Renal cortex interstitium (tissue), 11 donors: ENCODE data around the gene SNED1. TPM values are rescaled to one million over a fixed set of nuclear protein-coding genes. Genes with fewer than 3 reads are reported as not detected.

Experiments used
- DNase-seq, 11 donors: peaks; one replicate each; pipeline ENCODE4 v3.0.0-alpha.2; 2013; ENCODE audit warnings: low read depth in 9 of 11, low spot score in 4 of 11; ENCODE audit errors: extremely low read depth in 1 of 11
- polyA plus RNA-seq, 3 donors: library from polyadenylated mRNA; unstranded; fragments of 120-200 nt; gene quantifications; one replicate each; pipeline ENCODE4 v1.2.1, GENCODE V29; 2013; ENCODE audit not compliant: insufficient read length in 3 of 3

Gene SNED1
- polyA plus RNA-seq, 3 donors, result 6.1 to 13.9 (median 8.1) TPM

DNA sequence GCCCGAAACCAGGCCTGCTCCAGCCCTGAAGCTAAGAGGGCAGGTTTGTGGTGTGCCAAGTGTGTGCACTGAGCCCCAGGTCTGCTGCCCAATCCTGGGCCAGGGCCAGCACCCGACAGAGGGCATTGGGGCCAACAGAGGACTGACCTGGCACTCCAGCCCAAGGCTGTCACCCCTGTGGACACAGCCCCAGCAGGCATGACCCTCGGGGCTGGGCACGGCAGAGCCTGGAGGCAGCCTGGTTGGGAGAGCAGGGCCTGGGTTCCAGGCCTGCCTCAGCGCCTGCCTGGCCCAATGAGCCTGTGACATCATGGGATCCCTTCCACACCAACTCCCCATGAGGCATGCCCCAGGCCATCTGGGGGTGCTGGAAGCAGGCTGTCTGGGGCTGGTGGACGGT, 10.8 kb upstream of the SNED1 start:
- DNase-seq, result no peak

GRCh38 chr2:240988146-240988545, 10.3 kb upstream of the SNED1 start:
- DNase-seq, result no peak

GRCh38 chr2:240988571-240989271, 9.7 kb upstream of the SNED1 start:
- no peak for DNase-seq

- no peak for DNase-seq
Observed at GRCh38 chr2:240989451-240990265, 8.8 kb upstream of the SNED1 start.

- DNase-seq, result no peak
Observed at GRCh38 chr2:240990266-240990529, 8.2 kb upstream of the SNED1 start.

- DNase-seq, result no peak
Observed at GRCh38 chr2:240990726-240991377, 7.6 kb upstream of the SNED1 start.

GRCh38 chr2:240991378-240992263, 6.8 kb upstream of the SNED1 start:
- DNase-seq, result peak in 2 of 11 donors; percentile 38 to 39

GRCh38 chr2:240992572-240993291, 5.7 kb upstream of the SNED1 start:
- DNase-seq, result no peak

GRCh38 chr2:240993446-240994170, 4.8 kb upstream of the SNED1 start:
- DNase-seq, result no peak

DNA sequence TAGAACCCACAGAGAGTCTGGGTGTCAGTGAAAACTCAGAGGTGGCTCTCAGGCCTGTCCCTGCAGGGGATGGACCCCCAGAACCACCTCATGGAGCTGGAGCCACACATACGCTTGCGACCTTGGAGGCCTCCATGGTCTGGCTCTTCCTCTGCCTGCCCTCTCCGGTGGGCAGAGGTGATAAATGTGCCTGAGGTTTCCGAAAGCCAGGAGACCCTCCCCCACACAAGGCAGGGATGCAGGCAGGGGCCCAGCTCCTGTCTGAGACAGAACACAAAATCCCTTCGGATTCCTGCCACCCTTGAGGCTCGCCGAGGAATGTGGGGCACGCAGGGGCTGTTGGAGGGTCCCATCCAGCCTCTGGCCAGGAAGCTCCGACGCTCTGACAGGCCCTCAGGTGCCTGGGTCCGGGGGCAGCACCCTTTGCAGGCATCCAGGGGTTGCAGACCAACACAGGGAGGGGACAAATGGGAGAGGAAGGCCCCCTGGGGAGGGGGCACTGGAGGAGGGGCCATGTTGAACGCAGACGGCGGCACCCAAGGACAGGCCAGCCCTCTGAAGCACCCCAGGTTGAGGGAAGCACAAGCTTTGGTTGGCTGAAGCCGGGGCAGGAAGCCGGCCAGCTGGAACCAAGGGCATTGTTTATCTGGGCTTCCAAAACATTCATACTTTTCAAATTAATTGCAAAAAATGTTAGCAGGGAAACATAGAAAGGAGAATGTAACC, 4.1 kb upstream of the SNED1 start:
- no peak for DNase-seq

DNA sequence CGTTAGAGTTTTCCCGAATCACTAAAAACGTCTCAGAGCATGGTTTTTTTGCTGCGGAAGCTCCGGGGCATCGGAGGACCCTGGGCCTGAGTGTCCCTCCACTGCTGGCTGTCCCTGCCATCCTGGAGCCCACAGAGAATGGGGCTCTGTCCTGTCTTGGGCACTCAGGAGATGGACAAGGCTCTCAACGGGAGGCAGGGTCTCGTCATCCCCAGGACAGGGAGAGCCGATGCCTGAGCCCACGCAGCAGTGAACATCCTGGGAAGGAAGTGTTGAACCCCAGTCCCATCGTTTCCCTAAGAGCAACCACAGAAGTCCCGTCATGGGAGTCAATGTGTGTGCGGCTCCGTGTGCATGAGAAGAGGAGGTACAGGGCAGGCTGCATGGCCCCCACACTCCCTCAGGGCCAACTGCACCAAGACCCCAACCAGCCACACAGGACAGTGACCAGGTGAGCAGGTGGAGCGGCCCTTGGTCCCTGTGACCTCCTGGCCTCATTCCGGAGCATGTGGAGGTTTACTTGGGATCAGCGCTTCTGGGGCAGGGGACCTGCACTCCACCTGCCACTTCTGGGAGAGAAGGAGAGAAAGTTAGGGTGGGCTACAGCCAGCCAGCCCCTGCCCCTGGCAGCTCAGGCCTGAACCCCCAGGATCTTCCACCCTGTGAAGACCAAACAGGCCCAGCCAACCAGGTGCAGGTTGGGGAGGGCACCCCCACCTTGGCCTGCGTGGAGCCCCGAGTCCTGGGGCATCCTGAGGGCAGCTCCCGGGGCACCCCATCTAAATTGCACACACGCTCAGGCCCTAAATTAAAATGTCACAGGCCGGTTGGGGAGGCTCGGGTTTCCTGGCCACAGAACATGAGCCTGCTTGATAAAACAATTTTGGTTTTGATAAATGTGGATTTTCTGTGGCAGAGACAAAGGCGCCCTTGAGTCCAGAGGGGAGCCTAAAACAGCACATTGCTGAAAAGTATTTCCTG, 3.1 kb upstream of the SNED1 start:
- peak in 1 of 11 donors; percentile 38 for DNase-seq

- DNase-seq, result no peak
Observed at GRCh38 chr2:240996161-240996833, 2.1 kb upstream of the SNED1 start.

DNA sequence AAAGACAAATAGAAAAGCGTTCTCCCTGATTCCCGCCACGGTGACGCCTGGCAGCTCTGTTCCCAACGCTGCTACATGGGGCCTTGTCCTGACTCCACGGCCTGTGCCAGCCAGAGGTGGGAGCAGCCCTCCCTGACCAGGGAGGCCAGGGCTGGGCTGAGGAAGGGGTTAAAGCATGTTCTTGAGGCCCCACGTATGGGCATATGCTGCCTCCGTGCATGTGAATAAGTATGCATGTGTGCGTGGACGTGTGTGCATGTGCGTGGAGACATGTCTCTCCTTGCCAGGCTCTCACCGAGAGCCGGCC, 1.6 kb upstream of the SNED1 start:
- DNase-seq, result no peak

- no peak for DNase-seq
Observed at GRCh38 chr2:240997141-240997855, 1.1 kb upstream of the SNED1 start.

- no peak for DNase-seq
Observed at GRCh38 chr2:240998706-240998994, 232 bp downstream of the SNED1 start.
